HPDE6-E6E7 (cell line): ENCODE measurements around the gene ATXN10.
"Not testable (repeated sequence)": the region's sequence is repeated elsewhere in the genome, so short reads cannot be mapped to it uniquely, and the experiment has no call there.

Source experiments
- DNase-seq: peaks from one replicate; pipeline ENCODE4 v3.0.0; 2011; ENCODE audit warnings: missing footprints; ENCODE audit errors: extremely low spot score

ATXN10 gene, protein sequence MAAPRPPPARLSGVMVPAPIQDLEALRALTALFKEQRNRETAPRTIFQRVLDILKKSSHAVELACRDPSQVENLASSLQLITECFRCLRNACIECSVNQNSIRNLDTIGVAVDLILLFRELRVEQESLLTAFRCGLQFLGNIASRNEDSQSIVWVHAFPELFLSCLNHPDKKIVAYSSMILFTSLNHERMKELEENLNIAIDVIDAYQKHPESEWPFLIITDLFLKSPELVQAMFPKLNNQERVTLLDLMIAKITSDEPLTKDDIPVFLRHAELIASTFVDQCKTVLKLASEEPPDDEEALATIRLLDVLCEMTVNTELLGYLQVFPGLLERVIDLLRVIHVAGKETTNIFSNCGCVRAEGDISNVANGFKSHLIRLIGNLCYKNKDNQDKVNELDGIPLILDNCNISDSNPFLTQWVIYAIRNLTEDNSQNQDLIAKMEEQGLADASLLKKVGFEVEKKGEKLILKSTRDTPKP

GRCh38 chr22:45671783-45672563, at the start of gene ATXN10:
TSS of gene ATXN10 (plus strand) at chr22:45671834. CDS start at chr22:45672064, 230 bp downstream.
- no peak for DNase-seq

- no peak for DNase-seq
Measured at GRCh38 chr22:45621836-45622600, 49.6 kb upstream of the ATXN10 start.

GRCh38 chr22:45623464-45624145, 48.0 kb upstream of the ATXN10 start:
- not testable (repeated sequence) for DNase-seq

DNA sequence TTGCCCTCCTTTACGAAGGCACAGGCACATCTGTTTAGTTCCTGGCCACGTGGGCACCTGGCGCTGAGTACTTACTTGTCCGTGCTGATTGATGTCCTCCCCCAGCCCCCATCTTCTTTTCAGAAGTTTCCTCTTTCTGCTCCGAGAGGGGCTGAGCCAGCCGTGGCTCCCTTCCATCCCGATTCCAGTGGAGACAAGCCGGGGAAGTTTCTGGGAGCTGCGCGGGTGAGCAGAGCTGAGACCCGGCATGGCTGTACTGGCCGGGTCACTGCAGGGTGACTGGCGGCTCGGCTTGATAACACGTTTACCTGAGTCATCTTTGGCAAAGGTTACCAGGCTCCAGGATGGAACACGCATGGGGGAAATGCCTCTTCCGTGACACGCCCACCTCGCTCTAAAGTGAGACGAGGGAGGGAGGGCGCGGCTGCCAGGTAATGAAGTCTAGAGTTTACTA, 45.4 kb upstream of the ATXN10 start:
- DNase-seq = peak; percentile 91

DNA sequence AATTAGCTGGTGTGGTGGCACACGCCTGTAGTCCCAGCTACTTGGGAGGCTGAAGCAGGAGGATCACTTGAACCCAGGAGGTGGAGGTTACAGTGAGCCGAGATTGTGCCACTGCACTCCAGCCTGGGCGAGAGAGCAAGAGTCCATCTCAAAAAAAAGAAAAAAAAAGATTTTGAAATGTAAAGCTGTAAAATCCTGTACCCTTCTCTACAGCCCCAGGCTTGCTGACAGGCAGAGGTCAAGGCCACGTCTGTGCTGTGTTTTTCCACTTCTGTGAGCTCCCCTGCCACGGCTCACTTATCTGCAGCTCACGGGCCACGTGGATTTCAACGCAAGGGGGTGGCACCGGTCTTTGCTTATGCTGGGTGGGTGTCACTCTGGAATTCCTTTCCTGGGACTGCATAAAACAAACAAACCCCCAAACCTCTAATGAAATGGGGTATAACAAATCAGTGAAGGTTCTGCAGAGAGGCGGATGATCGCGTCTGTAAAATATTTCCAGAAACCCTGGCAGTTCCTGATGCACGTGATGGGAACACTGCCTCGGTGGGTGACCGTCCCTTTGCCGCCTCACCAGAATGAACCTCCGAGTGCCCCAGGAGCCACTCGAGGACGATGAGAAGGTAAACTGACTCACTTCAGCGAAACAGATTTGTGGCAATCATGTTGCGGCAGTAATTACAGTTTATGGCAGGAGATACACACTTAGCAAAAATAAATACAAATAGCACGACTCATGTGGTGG, 44.0 kb upstream of the ATXN10 start:
- DNase-seq = no peak

DNA sequence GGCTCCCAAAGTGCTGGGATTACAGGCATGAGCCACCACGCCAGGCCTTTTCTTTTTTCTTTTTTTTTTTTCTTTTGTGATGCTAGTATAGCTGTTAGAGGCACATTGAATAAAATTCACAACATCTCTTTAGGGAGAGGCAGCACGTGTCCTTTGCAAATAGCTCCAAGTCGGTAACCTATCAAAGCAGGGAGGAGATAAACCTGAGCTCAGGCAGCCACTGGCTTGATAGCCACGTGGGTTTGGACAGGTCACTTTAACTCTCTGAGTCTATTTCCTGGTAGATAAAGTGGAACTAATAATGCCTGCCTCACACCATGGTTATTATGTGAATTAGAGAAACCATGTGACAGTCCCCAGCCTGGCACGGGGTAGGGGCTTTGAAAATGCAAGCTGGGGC, 43.1 kb upstream of the ATXN10 start:
- DNase-seq = no peak

DNA sequence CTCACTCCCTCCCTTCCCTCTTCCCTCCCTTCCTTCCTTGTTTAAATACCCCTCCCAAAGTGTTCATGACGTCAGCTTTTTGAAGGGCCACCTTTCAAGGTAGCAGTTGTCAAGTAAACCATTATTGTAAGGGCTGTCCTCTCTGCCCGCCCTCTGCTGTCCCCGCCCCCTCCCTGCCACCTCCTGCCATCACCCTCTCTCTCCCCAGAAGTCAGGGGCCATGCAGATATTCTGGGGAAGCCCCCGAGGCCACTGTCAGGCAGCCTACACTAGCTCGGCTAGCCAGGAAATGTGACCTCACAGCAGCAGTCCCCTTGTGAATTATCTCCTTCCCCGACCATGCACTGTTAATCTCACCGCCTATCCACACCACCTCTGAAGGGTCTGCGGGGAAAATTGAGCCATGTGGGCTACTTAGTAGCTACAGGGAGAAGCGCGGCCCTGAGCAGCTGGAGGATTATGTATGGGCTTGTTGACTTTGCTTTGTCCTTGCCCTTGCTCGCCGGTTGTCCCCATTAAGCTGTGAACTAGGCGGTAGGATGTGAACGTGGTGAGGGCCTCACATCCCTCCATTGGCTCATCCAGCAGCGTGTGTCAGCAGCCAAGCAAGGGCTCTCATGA, 42.1 kb upstream of the ATXN10 start:
- DNase-seq = no peak

DNA sequence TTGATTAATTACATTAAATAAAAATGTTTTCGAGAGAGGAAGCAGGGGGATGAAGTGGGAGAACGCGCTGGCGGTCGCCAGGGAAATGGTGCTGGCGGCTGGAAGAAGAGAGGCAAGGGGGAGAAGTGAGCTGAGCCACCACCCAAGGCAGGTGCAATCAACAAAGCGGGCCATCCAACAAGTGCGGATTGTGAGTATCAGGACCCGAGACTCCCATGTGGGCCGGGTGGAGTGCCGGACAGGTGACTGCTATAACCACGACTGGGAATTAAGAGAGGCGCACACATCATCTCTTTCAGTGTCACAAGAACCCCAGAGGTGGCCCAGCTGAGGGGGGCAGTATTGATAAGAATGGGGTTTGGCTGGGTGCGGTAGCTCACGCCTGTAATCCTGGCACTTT, 41.2 kb upstream of the ATXN10 start:
- DNase-seq = no peak

DNA sequence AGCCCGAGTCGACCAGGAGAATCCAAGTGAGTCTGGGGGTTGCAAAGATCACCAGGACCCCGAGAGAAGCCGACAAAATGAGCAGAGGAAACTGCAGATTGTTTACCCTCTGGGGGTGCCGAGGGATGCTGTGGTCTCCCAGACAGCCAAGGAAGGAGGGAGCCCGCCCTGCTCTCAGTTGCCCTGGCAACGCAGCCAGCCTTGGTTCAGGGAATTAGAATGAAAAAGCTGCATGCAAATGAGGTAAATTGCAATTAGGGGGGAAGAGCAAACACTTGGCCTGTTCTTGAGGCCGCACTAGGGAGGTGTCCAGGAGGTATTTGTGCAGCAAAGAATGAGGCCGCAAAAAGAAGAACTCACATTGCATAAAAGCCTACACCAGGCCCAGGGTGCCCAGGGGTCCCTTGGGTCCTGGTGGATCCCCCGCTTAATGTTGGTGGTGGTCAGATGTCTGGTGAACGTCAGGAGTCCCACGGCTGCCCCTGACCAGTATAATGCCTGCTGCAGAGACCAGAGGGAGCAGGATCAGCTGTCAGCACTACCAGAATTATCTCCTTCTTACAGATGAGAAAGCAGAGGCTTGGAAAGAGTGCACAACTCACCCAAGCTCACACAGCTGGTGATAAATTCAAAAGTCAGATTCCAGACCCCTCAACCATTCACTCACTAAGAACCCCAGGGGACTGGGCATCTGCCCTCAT, 40.3 kb upstream of the ATXN10 start:
- DNase-seq = no peak

DNA sequence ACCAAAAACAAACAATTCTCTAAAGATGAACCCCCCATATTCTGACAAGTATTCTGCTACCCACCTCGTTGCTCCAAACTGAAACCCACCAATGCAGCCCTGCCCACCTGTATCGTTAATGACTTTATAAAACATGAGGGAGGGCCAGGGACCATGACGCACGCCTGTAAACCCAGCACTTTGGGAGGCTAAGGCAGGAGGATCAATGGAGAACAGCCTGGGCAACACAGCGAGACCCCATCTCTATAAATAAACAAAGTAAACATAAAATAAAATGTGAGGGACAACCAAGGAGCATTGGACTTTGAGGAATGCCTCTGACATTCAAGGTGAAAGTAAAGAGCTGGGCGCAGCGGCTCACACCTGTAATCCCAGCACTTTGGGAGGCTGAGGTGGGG, 39.8 kb upstream of the ATXN10 start:
- DNase-seq = no peak

DNA sequence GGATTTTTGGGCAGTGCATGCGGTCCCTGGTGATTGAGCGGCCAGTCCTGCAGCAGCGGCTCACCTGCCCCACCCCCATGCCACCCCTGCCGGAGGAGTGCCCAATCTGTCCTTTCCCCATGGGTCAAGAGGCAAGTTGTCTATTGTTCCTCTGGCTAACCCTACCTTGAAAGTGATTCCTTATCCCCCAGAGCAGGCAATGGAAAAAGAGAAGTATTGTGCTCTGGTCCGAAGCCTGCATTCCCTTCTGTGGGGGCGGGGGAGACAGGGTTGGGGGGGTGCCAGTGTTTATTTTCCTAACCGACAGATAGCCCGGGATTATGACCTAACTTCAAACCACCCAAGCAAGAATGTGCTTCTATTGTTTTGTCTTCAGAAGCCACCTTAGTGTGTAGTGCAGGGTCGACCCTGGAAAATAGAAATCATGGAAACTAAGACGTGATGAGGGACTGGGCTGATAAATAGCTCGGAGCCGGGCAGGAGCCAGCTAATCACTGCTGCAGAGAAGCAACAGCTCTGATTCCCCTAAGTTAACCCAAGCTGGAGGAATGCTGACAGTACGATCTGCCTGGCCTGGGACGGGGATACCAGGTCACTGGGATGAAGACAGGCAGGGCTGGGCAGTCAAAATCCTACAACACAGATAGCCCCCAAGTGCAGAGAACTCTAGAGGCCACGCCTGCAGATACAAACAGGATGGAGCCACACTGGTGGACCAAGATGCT, 38.7 kb upstream of the ATXN10 start:
- DNase-seq = no peak

DNA sequence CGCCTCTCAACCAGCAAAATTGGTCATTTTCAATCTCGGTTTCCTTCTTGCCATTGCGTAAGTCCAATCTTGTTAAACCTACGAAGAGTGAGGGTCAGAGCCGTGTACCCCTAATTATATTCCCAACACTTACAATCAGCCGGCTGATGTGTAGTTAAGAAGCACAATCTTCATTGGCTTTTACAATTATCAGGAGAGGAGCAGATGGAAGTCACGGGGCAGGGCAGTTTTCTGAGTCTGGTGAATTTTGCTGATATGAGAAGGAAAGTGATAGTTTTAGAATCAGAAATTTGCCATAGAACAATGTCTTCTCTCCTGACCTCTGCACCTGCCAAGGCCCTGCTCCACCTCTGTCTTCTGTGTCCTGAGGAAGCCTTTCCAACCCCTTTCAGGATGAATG, 35.0 kb upstream of the ATXN10 start:
- no peak for DNase-seq

GRCh38 chr22:45638197-45638596, 33.4 kb upstream of the ATXN10 start:
- no peak for DNase-seq

DNA sequence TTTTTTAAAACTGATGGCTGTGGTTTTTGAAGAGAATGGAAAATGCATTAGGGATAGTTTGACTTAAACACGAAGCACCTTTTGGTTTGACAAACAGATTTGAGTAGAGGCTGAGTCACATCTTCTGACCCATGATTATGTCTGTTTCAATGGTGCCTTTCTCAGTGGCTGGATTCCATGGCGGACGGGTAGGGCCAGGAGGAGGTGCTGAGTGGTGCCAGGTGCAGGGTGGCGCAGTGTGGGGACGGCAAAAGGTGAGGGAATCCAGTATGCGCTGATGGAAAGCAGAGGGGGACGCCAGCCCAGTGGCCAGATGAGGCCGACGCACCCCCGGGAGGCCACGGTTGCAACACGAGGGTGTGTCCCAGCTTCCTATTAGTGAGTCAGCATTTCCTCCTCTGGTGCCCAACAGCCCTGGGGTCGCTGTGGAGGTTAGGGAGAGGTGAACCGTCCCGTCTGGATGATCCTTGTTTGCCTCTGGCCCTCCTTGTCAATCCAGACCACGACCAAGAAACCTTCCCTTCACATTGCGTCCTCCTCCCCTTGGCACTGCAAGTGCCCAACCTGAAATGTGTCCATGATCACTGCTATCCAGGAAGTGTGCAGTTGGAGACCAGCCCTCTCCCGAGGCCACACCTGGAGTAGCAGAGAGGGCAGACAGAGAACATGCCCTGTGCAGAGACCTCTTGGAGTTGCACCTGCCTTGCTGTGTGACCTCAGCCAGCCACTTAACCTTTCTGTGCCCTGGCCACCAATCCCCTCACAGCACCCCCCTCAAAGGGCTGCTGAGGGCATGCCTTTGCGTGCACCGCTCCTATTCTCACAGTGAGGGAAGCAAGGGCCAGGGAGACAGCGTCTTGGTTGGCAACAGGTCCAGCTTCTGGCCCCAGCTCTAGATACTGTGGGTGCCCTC, 32.5 kb upstream of the ATXN10 start:
- DNase-seq = peak; percentile 67

GRCh38 chr22:45639747-45640102, 31.9 kb upstream of the ATXN10 start:
- DNase-seq = no peak

DNA sequence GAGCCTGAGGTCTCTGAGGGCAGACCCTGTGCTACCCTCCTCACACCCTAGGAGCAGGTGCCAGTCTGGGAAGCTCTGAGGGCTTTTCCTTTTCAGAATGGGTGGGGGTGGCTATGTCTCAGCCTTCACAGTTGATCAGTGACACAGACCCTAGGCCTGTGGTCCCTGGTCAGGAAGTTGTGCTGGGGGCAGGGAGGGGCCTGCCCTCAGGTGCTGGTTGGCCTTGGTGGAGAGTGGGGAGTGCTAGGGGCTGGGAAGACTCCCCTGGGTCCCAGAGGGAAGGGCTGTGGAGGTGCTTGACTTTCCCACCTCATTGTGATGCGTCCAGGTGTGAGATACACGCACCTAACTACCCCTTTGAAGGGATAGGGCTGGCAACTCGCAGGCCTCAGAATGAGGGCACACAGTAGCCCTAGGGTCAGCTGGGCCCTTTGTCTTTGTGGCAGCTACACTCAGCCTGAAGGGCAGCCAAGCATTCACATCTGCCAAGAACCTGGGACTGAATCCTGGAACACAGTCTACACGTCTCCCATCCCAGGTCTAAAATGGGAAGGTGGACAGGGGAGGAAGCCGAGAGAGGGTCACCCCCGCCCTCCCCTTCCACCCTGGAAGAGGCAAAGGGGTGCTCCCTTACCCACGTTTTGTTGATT, 31.2 kb upstream of the ATXN10 start:
- DNase-seq = no peak

DNA sequence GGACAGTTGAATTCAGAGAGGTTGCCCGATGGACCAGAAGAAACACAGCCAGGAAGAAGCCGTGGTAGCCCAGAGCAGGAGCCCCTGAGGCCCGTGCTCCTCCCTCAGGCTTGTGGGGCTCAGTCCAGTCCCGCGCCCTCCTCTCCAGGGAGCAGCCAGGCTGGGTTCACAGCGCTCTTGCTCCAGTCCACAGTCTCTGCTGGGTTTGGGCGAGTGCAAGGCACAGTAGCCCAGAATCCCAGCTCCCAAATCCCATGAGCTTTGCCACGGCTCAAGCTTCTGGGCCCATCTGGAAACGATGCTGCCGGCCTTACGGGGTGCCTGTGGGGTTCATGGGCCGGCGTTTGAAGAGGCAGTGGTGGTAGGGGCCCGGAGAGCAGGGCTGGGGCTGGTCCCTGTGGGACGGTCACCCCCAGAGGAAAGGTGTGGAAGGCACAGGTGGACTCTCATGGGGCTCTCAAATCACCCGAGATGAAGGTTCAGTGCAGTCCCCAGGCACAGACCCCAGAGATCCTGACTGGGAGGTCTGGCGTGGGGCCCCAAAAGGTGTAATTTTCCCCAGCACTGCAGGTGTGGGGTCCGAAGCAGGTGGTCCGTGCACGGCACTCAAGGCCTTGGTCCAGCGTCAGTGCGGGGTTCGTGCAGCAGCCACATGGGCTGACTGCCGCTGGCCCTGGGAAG, 30.6 kb upstream of the ATXN10 start:
- no peak for DNase-seq
